H1 (cell line): ENCODE data around the gene DHRS12. TPM values are rescaled to one million over a fixed set of nuclear protein-coding genes. Genes with fewer than 3 reads are reported as not detected.

Experiments used
- CTCF ChIA-PET: fragments of 300-600 bp; sonication (Branson Sonifier 250); formaldehyde crosslinking; loops from one replicate; lab custom pipeline; 2021; ENCODE audit not compliant: partially characterized antibody; lab: Charles Lee
- POLR2A ChIA-PET: fragments of 300-600 bp; sonication (Branson Sonifier 250); formaldehyde crosslinking; loops from one replicate; lab custom pipeline; 2021; ENCODE audit warnings: inconsistent platforms; ENCODE audit not compliant: partially characterized antibody; lab: Charles Lee
- DNase-seq, 2 experiments: peaks; one replicate each; pipeline versions ENCODE4 v3.0.0 to v3.0.0-alpha.2; 2010 to 2022; ENCODE audit warnings: low spot score in 2 of 2, low read depth in 1 of 2, mixed read lengths in 1 of 2
- FAIRE-seq: peaks from 2 replicates; lab custom pipeline; 2011; peaks lifted over from hg19 to GRCh38; lab: Jason Lieb, UNC
- H2AFZ ChIP-seq: 2 replicates; pipeline ENCODE4 v1.8.1; 2012; ENCODE audit warnings: low read length, inconsistent platforms
- H2AK5ac ChIP-seq: 2 replicates; pipeline ENCODE4 v1.6.1; 2013; ENCODE audit warnings: low read depth, low read length
- H2BK120ac ChIP-seq: replicated peaks from 2 replicates; pipeline ENCODE3; 2013; ENCODE audit warnings: low read depth, low read length, inconsistent platforms
- H2BK12ac ChIP-seq: 2 replicates; pipeline ENCODE4 v1.6.1; 2013; ENCODE audit warnings: low read depth, low read length
- H2BK15ac ChIP-seq: 2 replicates; pipeline ENCODE4 v1.6.1; 2013; ENCODE audit warnings: low read length
- H2BK20ac ChIP-seq: 2 replicates; pipeline ENCODE4 v1.6.1; 2013; ENCODE audit warnings: low read length
- H2BK5ac ChIP-seq: 2 replicates; pipeline ENCODE4 v1.6.1; 2013; ENCODE audit warnings: low read depth, low read length
- H3K14ac ChIP-seq: 2 replicates; pipeline ENCODE4 v1.6.1; 2013; ENCODE audit warnings: inconsistent platforms; ENCODE audit not compliant: insufficient read length
- H3K18ac ChIP-seq: 2 replicates; pipeline ENCODE4 v1.6.1; 2013; ENCODE audit warnings: low read length; ENCODE audit errors: extremely low read depth
- H3K23ac ChIP-seq: 2 replicates; pipeline ENCODE4 v1.6.1; 2013; ENCODE audit warnings: inconsistent platforms; ENCODE audit not compliant: insufficient read length
- H3K23me2 ChIP-seq: 2 replicates; pipeline ENCODE4 v1.6.1; 2013; ENCODE audit warnings: low read depth, low read length
- H3K27ac ChIP-seq: 2 replicates; pipeline ENCODE4 v1.6.1; 2011; ENCODE audit warnings: low read depth, low read length, inconsistent platforms
- H3K27me3 ChIP-seq, 4 experiments: replicated peaks in 1 of 4; 1 replicate in 1 of 4; 2 replicates in 3 of 4; pipeline versions ENCODE4 v1.6.1 to v1.8.1; 2011 to 2013; ENCODE audit warnings: low read length in 3 of 4, mild to moderate bottlenecking in 3 of 4, inconsistent platforms in 2 of 4, mixed read lengths in 2 of 4, moderate library complexity in 1 of 4; ENCODE audit not compliant: control insufficient read depth in 3 of 4, insufficient read depth in 3 of 4; ENCODE audit errors: extremely low read depth in 1 of 4
- H3K36me3 ChIP-seq, 4 experiments: 2 replicates each; pipeline versions ENCODE4 v1.6.1 to v1.8.1; 2011 to 2013; ENCODE audit warnings: mild to moderate bottlenecking in 4 of 4, low read length in 3 of 4, moderate library complexity in 2 of 4, control low read depth in 1 of 4, inconsistent platforms in 1 of 4; ENCODE audit not compliant: insufficient read depth in 4 of 4, control insufficient read depth in 2 of 4
- H3K4ac ChIP-seq: replicated peaks from 2 replicates; pipeline ENCODE3; 2013; ENCODE audit warnings: low read length, low read depth, mixed read lengths, inconsistent platforms; ENCODE audit not compliant: insufficient read length
- H3K4me1 ChIP-seq, 4 experiments: replicated peaks in 1 of 4; 1 replicate in 1 of 4; 2 replicates in 3 of 4; pipeline versions ENCODE4 v1.6.1 to v1.8.1; 2011 to 2013; ENCODE audit warnings: low read length in 3 of 4, inconsistent platforms in 2 of 4, mixed read lengths in 1 of 4; ENCODE audit not compliant: insufficient read depth in 4 of 4, control insufficient read depth in 3 of 4
- H3K4me2 ChIP-seq, 2 experiments: 2 replicates each; pipeline versions ENCODE4 v1.6.1 to v1.8.1; 2011 to 2013; ENCODE audit warnings: low read depth in 2 of 2, low read length in 2 of 2, control low read depth in 1 of 2, inconsistent platforms in 1 of 2, mild to moderate bottlenecking in 1 of 2; ENCODE audit not compliant: insufficient read depth in 1 of 2
- H3K4me3 ChIP-seq, 4 experiments: fragments of 200-600, 300-600 bp in 1 of 4; sonication (generic), shearing (Covaris generic), sonication (Bioruptor Twin) in 1 of 4; 2 replicates each; pipeline versions ENCODE4 v1.5.1 to v1.8.1; 2011 to 2016; ENCODE audit warnings: low read length in 4 of 4, low read depth in 3 of 4, control low read depth in 2 of 4, inconsistent platforms in 2 of 4, mild to moderate bottlenecking in 2 of 4, mixed read lengths in 1 of 4, moderate library complexity in 1 of 4; ENCODE audit not compliant: insufficient read depth in 2 of 4; ENCODE audit errors: extremely low read depth in 1 of 4
- H3K56ac ChIP-seq: replicated peaks from 2 replicates; pipeline ENCODE3; 2013; ENCODE audit warnings: low read depth, mild to moderate bottlenecking, mixed read lengths, low read length, inconsistent platforms; ENCODE audit not compliant: insufficient read length
- H3K79me1 ChIP-seq: 2 replicates; pipeline ENCODE4 v1.6.1; 2013; ENCODE audit warnings: low read depth, low read length, control low read depth
- H3K79me2 ChIP-seq, 2 experiments: 2 replicates each; pipeline versions ENCODE4 v1.6.1 to v1.8.1; 2012 to 2013; ENCODE audit warnings: low read length in 2 of 2, mild to moderate bottlenecking in 2 of 2, inconsistent platforms in 1 of 2; ENCODE audit not compliant: insufficient read depth in 2 of 2, control insufficient read depth in 1 of 2
- H3K9ac ChIP-seq, 4 experiments: replicated peaks in 1 of 4; 1 replicate in 1 of 4; 2 replicates in 3 of 4; pipeline versions ENCODE4 v1.6.1 to v1.8.1; 2011 to 2013; ENCODE audit warnings: low read depth in 3 of 4, low read length in 3 of 4, control low read depth in 2 of 4, mild to moderate bottlenecking in 2 of 4, moderate library complexity in 2 of 4, inconsistent platforms in 1 of 4; ENCODE audit errors: extremely low read depth in 1 of 4
- H3K9me3 ChIP-seq, 2 experiments: 2 replicates each; pipeline versions ENCODE4 v1.6.1 to v1.8.1; 2012 to 2013; ENCODE audit warnings: mild to moderate bottlenecking in 2 of 2, moderate library complexity in 2 of 2, control low read depth in 1 of 2, inconsistent platforms in 1 of 2, low read depth in 1 of 2, low read length in 1 of 2, mixed read lengths in 1 of 2; ENCODE audit not compliant: insufficient read depth in 2 of 2
- H4K20me1 ChIP-seq, 2 experiments: replicated peaks in 1 of 2; 2 replicates each; pipeline versions ENCODE3 to v1.8.1; 2011 to 2013; ENCODE audit warnings: inconsistent platforms in 2 of 2, low read length in 2 of 2, mild to moderate bottlenecking in 1 of 2; ENCODE audit not compliant: insufficient read depth in 2 of 2, control insufficient read depth in 1 of 2
- H4K5ac ChIP-seq: 2 replicates; pipeline ENCODE4 v1.6.1; 2013; ENCODE audit warnings: low read length, low read depth, mixed read lengths, inconsistent platforms; ENCODE audit not compliant: insufficient read length
- H4K8ac ChIP-seq: 2 replicates; pipeline ENCODE4 v1.8.0; 2013; ENCODE audit warnings: mild to moderate bottlenecking, moderate library complexity, low read length, inconsistent platforms; ENCODE audit not compliant: insufficient read depth; ENCODE audit errors: extremely low read depth
- H4K91ac ChIP-seq: replicated peaks from 2 replicates; pipeline ENCODE3; 2013; ENCODE audit warnings: low read length, mixed read lengths, inconsistent platforms; ENCODE audit not compliant: insufficient read length
- EZH2 ChIP-seq: fragments of 200-600 bp; sonication (generic); IDR thresholded peaks from 2 replicates; pipeline ENCODE4 v1.7.1; 2012; ENCODE audit warnings: low read depth, mild to moderate bottlenecking, moderate library complexity, low read length, inconsistent platforms; ENCODE audit not compliant: severe bottlenecking
- GTF2F1 ChIP-seq: IDR thresholded peaks from 2 replicates; pipeline ENCODE4 v1.6.1; 2012; ENCODE audit warnings: low read depth, low read length, improper control_type of control experiment, borderline replicate concordance
- SIN3A ChIP-seq, 2 experiments: IDR thresholded peaks in 1 of 2; conservative IDR thresholded peaks in 1 of 2; 2 replicates each; pipeline ENCODE4 v1.6.1; 2011 to 2012; ENCODE audit warnings: low read length in 2 of 2, improper control_type of control experiment in 1 of 2, low read depth in 1 of 2, mild to moderate bottlenecking in 1 of 2
- USF2 ChIP-seq: IDR thresholded peaks from 2 replicates; pipeline ENCODE4 v1.6.1; 2011; ENCODE audit warnings: low read length, improper control_type of control experiment
- WGBS, 2 experiments: shearing (Covaris generic) in 1 of 2; methylation state at CpG; one replicate each; pipeline versions ENCODE4 v1.1.6 to v1.1.7; 2013 to 2015; ENCODE audit warnings: low lambda C conversion rate in 2 of 2, mixed read lengths in 2 of 2, inconsistent platforms in 1 of 2, low coverage in 1 of 2, missing lambda C conversion rate in 1 of 2; ENCODE audit not compliant: insufficient replicate concordance in 2 of 2, insufficient coverage in 1 of 2, insufficient read length in 1 of 2; ENCODE audit errors: extremely low coverage in 1 of 2, missing lambda C conversion rate in 1 of 2; 5-methylcytosine and 5-hydroxymethylcytosine counted together
- polyA plus RNA-seq, 7 experiments: library from polyadenylated mRNA; depleted of rRNA in 3 of 7; stranded (reverse) in 5 of 7; unstranded in 2 of 7; fragments of >200 nt in 5 of 7; fragments of 200-250 nt in 2 of 7; gene quantifications; 1 replicate in 5 of 7; 2 replicates in 1 of 7; 4 replicates in 1 of 7; pipeline versions ENCODE4 v1.2.1 to v1.2.3, GENCODE V29; 2011 to 2013; ENCODE audit warnings: missing spikeins in 2 of 7, mixed read lengths in 2 of 7
- total RNA-seq: library from RNA; stranded (reverse); fragmentation: NEBNext Ultra II Directional; extraction: Animal tissue kit (Norgen Biotek cat#: 25700); gene quantifications from 2 replicates; pipeline ENCODE4 v1.2.1, GENCODE V29; 2021

Gene DHRS12
- total and polyA plus RNA-seq, 2 of the 8 experiments (the other 6 are each of a cell fraction or from before 2014, with no cell fraction given) = 8.7 TPM

- H3K14ac ChIP-seq = no peak overlapping the region
- no peak overlapping the region for H2AFZ ChIP-seq
- H3K36me3 ChIP-seq = no peaks in the 10 kb centered on the region; a peak in 1 of 8 replicates
- H2BK12ac ChIP-seq = no peak overlapping the region
- H3K9ac ChIP-seq = no peak overlapping the region
- no peaks in the 10 kb centered on the region for H3K9me3 ChIP-seq
- no peak overlapping the region for H2BK15ac ChIP-seq
- no peaks in the 10 kb centered on the region for H3K79me1 ChIP-seq
- no peak overlapping the region for H2BK120ac ChIP-seq
- FAIRE-seq (no peak), DNase-seq (no peak)
- no peak overlapping the region for H2AK5ac ChIP-seq
- no peak overlapping the region for H3K23ac ChIP-seq
- no peaks in the 10 kb centered on the region for H3K23me2 ChIP-seq
- no peak overlapping the region for H2BK20ac ChIP-seq
- no peak overlapping the region for H3K4me2 ChIP-seq
- H3K27me3 ChIP-seq = no peaks in the 10 kb centered on the region
- no peak for TF ChIP-seq USF2
- no peak for TF ChIP-seq EZH2
- no peak for TF ChIP-seq GTF2F1
- TF ChIP-seq SIN3A (conservative IDR thresholded peaks at IDR 0.05 in 1 of 2, IDR thresholded peaks at IDR 0.05 in 1 of 2; ENCODE audit: low read depth in 1 of 2, low read length in 2 of 2) = no peak
- no peak overlapping the region for H4K8ac ChIP-seq
- H4K20me1 ChIP-seq = no peaks in the 10 kb centered on the region
- WGBS, 2 experiments = 90% methylated on average over 10 of the region's 10 CpGs; no CpG with 5 or more reads in 1 of the 2 experiments
- CTCF ChIA-PET = interaction anchor here (1.5 to 11.2 kb wide), 5 partner anchors 9 to 29 kb away, joined by 4 to 98 read pairs (median 5); partner anchors contain the start of gene TMEM272
- H3K27ac ChIP-seq = no peak overlapping the region
- no peak overlapping the region for H3K18ac ChIP-seq
- H4K5ac ChIP-seq = no peak overlapping the region
- no peak overlapping the region for H2BK5ac ChIP-seq
- H3K4ac ChIP-seq = no peak overlapping the region
- H3K56ac ChIP-seq = no peak overlapping the region
- no peaks in the 10 kb centered on the region for H3K4me1 ChIP-seq
- POLR2A ChIA-PET = interaction anchor here (1.5 kb wide), 1 partner anchor 9 kb away, joined by 4 read pairs; no protein-coding TSS in a partner anchor
- H3K79me2 ChIP-seq = no peaks in the 10 kb centered on the region
- no peak overlapping the region for H4K91ac ChIP-seq
- no peak overlapping the region for H3K4me3 ChIP-seq
Observed at GRCh38 chr13:51825681-51826254, 21.8 kb upstream of the DHRS12 start.
